Ishikawa (cell line): ENCODE data around the gene DDX42.

ENCODE experiments used
- CEBPB ChIP-seq: IDR thresholded peaks from 2 replicates; pipeline ENCODE4 v1.6.1; 2012
- CREB1 ChIP-seq: IDR thresholded peaks from 2 replicates; pipeline ENCODE4 v1.6.1; 2012; ENCODE audit warnings: low read depth
- EGR1 ChIP-seq: IDR thresholded peaks from 2 replicates; pipeline ENCODE4 v1.6.1; 2012
- EP300 ChIP-seq: IDR thresholded peaks from 2 replicates; pipeline ENCODE4 v1.6.1; 2012; ENCODE audit warnings: borderline replicate concordance
- FOXM1 ChIP-seq: IDR thresholded peaks from 2 replicates; pipeline ENCODE4 v1.6.1; 2012; ENCODE audit warnings: low read depth, borderline replicate concordance
- NFIC ChIP-seq: IDR thresholded peaks from 2 replicates; pipeline ENCODE4 v1.6.1; 2012
- RAD21 ChIP-seq: IDR thresholded peaks from 2 replicates; pipeline ENCODE4 v1.6.1; 2012; ENCODE audit warnings: low read depth
- TAF1 ChIP-seq: IDR thresholded peaks from 2 replicates; pipeline ENCODE4 v1.6.1; 2012; ENCODE audit warnings: low read depth, mild to moderate bottlenecking
- TCF12 ChIP-seq: IDR thresholded peaks from 2 replicates; pipeline ENCODE4 v1.6.1; 2012; ENCODE audit warnings: low read depth
- TEAD4 ChIP-seq: IDR thresholded peaks from 2 replicates; pipeline ENCODE4 v1.6.1; 2012
- YY1 ChIP-seq: IDR thresholded peaks from 2 replicates; pipeline ENCODE4 v1.6.1; 2012; ENCODE audit warnings: low read depth
- ZBTB7A ChIP-seq: IDR thresholded peaks from 2 replicates; pipeline ENCODE4 v1.6.1; 2012; ENCODE audit warnings: low read depth
- TF ChIP-seq, protein P1 (sequence below): IDR thresholded peaks from 2 replicates; pipeline ENCODE4 v1.6.1; 2012
- TF ChIP-seq, protein P2 (sequence below): IDR thresholded peaks from 2 replicates; pipeline ENCODE4 v1.6.1; 2012
- TF ChIP-seq, protein P3 (sequence below): IDR thresholded peaks from 2 replicates; pipeline ENCODE4 v1.6.1; 2012; ENCODE audit warnings: low read depth, mild to moderate bottlenecking

The DDX42 gene

DNA sequence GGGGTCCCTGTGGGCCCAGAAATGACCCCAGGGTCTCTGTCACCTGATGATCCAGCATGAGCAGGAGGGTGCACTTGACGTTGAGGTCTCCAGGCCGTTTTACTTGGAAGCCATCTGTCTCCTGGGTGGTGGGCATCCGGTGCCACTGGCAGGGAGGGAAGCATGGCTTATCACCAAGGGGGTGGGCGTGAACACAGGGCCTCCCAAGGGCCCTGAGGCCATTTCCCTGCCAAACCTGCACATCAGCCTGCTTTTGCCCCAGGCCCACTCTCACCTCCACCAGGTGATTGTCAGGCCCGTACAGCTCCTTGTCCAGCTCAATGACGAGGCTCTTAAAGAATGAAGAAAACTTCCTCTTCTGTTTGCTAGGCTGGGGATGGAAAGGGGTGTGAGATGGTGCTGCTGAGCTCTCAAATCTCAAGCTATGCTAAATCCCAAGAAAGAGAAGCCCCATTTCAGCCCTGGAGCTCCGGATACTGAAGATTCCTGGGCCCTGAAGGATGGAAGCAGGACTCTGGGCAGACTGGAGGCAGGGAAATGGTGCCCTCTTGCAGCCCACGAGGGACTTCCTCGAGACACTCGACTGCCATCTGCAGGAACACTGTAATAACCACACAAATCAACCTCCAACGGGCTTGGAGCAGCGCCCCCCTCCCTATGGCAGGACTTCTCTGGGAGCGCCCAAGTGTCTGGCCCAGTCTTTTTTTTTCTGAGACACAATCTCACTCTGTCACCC is 60.6 kb downstream of the DDX42 start:
- TF ChIP-seq TCF12 (no peak), RAD21 (peak; percentile 49), NFIC (no peak), YY1 (no peak)
- TF ChIP-seq, protein P1, sequence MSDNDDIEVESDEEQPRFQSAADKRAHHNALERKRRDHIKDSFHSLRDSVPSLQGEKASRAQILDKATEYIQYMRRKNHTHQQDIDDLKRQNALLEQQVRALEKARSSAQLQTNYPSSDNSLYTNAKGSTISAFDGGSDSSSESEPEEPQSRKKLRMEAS, result peak; percentile 39; the same call in 1 of the 2 replicates

DNA sequence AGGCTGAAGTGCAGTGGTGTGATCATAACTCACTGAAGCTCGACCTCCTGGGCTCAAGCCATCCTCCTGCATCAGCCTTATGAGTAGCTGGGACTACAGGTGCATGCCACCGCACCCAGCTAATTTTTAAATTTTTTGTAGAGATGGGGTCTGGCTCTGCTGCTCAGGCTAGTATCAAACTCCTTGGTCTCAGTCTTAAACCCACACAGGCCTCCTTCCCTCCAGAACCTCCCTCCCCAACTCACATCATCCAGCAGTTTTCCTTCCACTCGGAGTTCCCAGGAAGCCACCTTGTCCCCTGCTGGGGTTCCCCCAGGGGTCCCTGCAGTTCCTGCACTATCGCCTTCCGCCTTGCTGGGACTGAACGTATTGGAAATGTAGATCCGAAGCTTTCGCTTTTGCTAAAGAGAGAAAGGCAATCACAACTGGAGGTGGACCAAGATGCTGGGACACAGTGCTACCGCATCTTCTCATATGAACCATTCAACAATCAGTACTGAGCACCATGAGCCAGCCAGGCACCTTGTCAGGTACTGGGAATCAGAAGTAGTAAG is 61.3 kb downstream of the DDX42 start:
- TF ChIP-seq NFIC (no peak), TAF1 (no peak), EGR1 (no peak), FOXM1 (no peak), CREB1 (no peak), RAD21 (no peak)

DNA sequence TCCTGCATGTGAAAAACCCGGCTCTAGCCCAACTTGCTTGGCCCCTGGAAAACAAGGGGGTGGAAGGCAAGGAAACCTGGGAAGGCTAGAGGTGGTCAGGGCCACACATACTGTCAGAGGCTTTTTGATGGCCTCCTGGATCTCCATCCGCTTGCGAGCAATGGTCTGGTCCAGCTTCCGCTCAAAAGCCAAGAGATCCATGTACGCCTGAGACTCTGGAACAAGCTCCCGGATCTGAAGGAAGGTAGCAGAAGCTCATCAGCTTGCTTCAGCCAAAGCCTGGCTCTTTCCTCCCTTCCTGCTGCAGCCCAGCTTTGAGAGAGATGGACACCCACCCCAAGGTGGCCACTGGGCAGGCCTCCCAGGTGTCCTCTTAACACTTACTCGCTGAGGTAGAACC is 62.8 kb downstream of the DDX42 start:
- no peak for TF ChIP-seq TAF1
- TF ChIP-seq YY1, result no peak
- no peak for TF ChIP-seq EP300
- TF ChIP-seq, protein P2, sequence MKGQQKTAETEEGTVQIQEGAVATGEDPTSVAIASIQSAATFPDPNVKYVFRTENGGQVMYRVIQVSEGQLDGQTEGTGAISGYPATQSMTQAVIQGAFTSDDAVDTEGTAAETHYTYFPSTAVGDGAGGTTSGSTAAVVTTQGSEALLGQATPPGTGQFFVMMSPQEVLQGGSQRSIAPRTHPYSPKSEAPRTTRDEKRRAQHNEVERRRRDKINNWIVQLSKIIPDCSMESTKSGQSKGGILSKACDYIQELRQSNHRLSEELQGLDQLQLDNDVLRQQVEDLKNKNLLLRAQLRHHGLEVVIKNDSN, result no peak
- no peak for TF ChIP-seq FOXM1
- no peak for TF ChIP-seq CREB1
- TF ChIP-seq, protein P1, result no peak
- TF ChIP-seq, protein P3, sequence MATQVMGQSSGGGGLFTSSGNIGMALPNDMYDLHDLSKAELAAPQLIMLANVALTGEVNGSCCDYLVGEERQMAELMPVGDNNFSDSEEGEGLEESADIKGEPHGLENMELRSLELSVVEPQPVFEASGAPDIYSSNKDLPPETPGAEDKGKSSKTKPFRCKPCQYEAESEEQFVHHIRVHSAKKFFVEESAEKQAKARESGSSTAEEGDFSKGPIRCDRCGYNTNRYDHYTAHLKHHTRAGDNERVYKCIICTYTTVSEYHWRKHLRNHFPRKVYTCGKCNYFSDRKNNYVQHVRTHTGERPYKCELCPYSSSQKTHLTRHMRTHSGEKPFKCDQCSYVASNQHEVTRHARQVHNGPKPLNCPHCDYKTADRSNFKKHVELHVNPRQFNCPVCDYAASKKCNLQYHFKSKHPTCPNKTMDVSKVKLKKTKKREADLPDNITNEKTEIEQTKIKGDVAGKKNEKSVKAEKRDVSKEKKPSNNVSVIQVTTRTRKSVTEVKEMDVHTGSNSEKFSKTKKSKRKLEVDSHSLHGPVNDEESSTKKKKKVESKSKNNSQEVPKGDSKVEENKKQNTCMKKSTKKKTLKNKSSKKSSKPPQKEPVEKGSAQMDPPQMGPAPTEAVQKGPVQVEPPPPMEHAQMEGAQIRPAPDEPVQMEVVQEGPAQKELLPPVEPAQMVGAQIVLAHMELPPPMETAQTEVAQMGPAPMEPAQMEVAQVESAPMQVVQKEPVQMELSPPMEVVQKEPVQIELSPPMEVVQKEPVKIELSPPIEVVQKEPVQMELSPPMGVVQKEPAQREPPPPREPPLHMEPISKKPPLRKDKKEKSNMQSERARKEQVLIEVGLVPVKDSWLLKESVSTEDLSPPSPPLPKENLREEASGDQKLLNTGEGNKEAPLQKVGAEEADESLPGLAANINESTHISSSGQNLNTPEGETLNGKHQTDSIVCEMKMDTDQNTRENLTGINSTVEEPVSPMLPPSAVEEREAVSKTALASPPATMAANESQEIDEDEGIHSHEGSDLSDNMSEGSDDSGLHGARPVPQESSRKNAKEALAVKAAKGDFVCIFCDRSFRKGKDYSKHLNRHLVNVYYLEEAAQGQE, result no peak
- no peak for TF ChIP-seq TEAD4
- no peak for TF ChIP-seq EGR1
- no peak for TF ChIP-seq NFIC

DNA sequence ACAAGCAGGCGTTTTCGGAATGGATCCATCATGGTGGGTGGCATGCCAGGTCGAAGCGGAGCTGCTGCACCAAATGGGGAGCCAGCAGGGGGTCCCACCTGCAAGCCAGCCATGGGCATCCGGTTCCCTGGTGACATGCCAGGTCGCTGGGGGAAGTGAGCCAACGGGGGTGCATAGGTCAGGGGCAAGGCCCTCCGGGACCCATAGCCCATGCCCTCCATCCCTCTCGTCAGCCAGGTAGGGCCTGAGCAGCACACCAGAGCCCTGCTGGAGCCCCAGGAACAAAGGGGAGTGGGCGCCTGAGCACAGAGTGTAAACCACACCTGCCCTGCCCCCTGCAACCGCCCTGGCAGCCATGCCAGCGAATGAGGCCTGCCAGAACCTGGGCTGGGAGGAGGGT is 63.5 kb downstream of the DDX42 start:
- TF ChIP-seq, protein P1, result no peak
- TF ChIP-seq CEBPB (no peak), RAD21 (no peak), ZBTB7A (no peak), TCF12 (no peak), EGR1 (no peak), FOXM1 (no peak), NFIC (no peak), TAF1 (no peak), YY1 (no peak), CREB1 (no peak), EP300 (no peak), TEAD4 (no peak)
- TF ChIP-seq, protein P3, result no peak
- TF ChIP-seq, protein P2, result no peak

DNA sequence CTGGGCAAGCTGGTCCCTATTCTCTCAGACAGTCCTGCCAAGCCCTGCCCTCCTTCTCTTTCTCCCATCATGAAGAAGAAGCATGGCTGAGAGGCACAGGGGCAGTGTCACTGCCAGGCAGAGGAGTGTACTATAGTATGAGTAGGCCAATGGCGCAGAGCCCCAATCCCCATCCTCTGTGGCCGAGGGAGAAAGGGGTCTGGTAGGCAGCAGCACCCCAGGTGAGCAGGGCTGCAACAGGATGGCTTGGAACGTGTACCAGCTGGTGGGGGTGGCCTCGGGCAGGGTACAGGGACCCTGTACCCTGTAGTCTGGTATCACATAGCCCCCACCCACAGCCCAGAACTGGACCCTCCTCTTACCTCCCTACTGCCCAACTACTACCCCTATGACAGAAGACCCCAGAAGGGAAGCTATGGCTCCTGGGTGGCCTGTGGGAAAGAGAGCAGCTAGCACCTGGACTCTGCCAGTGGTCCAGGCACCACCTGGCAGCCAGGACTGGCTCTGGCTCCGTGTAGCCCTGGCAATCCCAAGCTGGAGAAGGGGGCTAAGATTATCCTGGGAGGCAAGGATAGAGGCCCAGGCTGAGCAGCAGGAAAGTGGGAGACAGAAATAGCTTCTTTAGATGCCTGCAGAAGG is 64.1 kb downstream of the DDX42 start:
- TF ChIP-seq TEAD4, result no peak
- no peak for TF ChIP-seq CEBPB
